ENCODE measurements around the gene TBC1D22A. TPM values are rescaled to one million over a fixed set of nuclear protein-coding genes. Genes with fewer than 3 reads are reported as not detected.

Gene TBC1D22A
- polyA plus RNA-seq, 1 donor (not counting 4 experiments of a cell fraction or from before 2014, with no cell fraction given): 20.9 TPM

DNA sequence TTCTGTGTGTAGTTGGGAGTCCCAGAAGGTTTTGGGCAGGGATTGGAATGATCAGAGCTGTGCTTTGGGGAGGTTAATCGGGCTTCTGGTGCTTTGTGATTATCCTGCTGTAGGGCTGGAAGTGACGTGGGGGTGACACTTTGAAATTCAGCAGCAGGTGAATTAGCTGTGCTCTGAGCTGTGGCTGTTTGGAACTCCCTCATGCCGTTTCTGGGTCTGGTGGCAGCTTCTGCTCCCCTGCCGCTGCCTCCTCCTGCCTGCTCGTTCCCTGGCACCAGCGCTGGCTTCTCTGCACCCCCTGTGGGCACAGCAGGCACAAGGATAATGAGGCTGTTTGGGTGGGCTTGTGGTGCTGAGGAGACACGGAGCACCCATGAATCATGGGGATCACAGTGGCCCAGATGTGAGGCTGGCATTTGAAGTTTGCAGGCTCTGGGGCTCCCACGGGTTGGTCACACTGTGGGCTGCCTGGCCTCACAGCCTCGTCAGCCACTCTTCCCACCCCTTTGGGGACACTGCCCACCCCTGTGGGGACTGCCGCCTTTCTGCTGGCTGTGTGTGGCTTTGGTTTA, 49.7 kb downstream of the TBC1D22A start:
- Histone ChIP-seq H3K4me1 (ENCODE audit: control insufficient read depth, extremely low read depth, insufficient read depth, low read length) (peaks cover 13% of the 10 kb centered on the region), H3K27ac (ENCODE audit: control insufficient read depth, insufficient read depth, low read length) (no peak overlapping the region), H4K20me1 (ENCODE audit: control insufficient read depth, extremely low read depth, insufficient read depth, low read length) (no peaks in the 10 kb centered on the region), H3K27me3 (ENCODE audit: control insufficient read depth, extremely low read depth, insufficient read depth, low read length) (no peaks in the 10 kb centered on the region), H3K9ac (ENCODE audit: control insufficient read depth, extremely low read depth, insufficient read depth, low read length) (no peak overlapping the region), H3K9me1 (ENCODE audit: control insufficient read depth, extremely low read depth, insufficient read depth, low read length) (no peaks in the 10 kb centered on the region), H3K9me3 (ENCODE audit: control insufficient read depth, low read depth, low read length) (no peaks in the 10 kb centered on the region), H3K4me3 (ENCODE audit: control insufficient read depth in 2 of 3, extremely low read depth in 1 of 3, insufficient read depth in 2 of 3, low read depth in 1 of 3, low read length in 3 of 3) (no peak overlapping the region), H3K36me3 (ENCODE audit: control insufficient read depth in 2 of 2, extremely low read depth in 1 of 2, insufficient read depth in 2 of 2, low read length in 2 of 2) (peaks cover 0 to 5% of the 10 kb centered on the region in 2 experiments), H2AFZ (ENCODE audit: control insufficient read depth, low read length) (no peak overlapping the region), H3K79me2 (ENCODE audit: control insufficient read depth, insufficient read depth, low read length) (peaks cover 28% of the 10 kb centered on the region), H3K4me2 (ENCODE audit: control insufficient read depth, extremely low read depth, insufficient read depth, low read depth, low read length) (no peak overlapping the region)
- no peak for DNase-seq (ENCODE audit: low read depth, low spot score)
- TF ChIP-seq, protein P1, sequence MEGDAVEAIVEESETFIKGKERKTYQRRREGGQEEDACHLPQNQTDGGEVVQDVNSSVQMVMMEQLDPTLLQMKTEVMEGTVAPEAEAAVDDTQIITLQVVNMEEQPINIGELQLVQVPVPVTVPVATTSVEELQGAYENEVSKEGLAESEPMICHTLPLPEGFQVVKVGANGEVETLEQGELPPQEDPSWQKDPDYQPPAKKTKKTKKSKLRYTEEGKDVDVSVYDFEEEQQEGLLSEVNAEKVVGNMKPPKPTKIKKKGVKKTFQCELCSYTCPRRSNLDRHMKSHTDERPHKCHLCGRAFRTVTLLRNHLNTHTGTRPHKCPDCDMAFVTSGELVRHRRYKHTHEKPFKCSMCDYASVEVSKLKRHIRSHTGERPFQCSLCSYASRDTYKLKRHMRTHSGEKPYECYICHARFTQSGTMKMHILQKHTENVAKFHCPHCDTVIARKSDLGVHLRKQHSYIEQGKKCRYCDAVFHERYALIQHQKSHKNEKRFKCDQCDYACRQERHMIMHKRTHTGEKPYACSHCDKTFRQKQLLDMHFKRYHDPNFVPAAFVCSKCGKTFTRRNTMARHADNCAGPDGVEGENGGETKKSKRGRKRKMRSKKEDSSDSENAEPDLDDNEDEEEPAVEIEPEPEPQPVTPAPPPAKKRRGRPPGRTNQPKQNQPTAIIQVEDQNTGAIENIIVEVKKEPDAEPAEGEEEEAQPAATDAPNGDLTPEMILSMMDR (optimal IDR thresholded peaks at IDR 0.05 in 1 of 3, IDR thresholded peaks at IDR 0.05 in 1 of 3, conservative IDR thresholded peaks at IDR 0.05 in 1 of 3; ENCODE audit: extremely low read depth in 1 of 3, insufficient read depth in 2 of 3, low read length in 3 of 3): no peak
- TF ChIP-seq EZH2 (IDR thresholded peaks at IDR 0.05; ENCODE audit: low read length): no peak
- dilution Hi-C loops (cut with MboI; ENCODE audit: extremely low pct_ligation_motif_present, low sequenced_read_pairs): no loop called here
- no peak for FAIRE-seq

DNA sequence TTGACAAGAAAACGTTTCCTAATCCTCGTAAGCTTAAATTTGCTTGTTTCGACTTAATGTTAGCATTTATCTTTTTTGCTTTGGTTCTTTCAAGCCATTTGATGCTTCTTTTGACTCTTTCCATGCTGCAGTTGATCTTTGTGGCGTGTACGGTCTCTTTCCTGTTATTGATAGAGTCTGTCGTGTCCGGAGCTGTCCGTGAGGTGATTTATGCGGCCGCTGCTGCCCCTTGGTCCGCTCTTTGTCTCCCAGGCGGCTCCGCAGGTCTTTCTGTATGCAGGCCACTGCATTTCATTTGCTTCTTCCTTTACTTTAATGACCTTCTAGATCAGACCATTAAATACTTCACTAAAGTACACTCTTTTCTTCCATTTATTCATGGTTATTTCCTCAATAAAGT, 50.3 kb downstream of the TBC1D22A start:
- Histone ChIP-seq H4K20me1 (ENCODE audit: control insufficient read depth, extremely low read depth, insufficient read depth, low read length) (no peaks in the 10 kb centered on the region), H3K4me1 (ENCODE audit: control insufficient read depth, extremely low read depth, insufficient read depth, low read length) (peaks cover 13% of the 10 kb centered on the region), H3K9ac (ENCODE audit: control insufficient read depth, extremely low read depth, insufficient read depth, low read length) (no peak overlapping the region), H3K9me3 (ENCODE audit: control insufficient read depth, low read depth, low read length) (no peaks in the 10 kb centered on the region), H3K27me3 (ENCODE audit: control insufficient read depth, extremely low read depth, insufficient read depth, low read length) (no peaks in the 10 kb centered on the region), H3K79me2 (ENCODE audit: control insufficient read depth, insufficient read depth, low read length) (peaks cover 31% of the 10 kb centered on the region), H3K27ac (ENCODE audit: control insufficient read depth, insufficient read depth, low read length) (no peak overlapping the region), H3K9me1 (ENCODE audit: control insufficient read depth, extremely low read depth, insufficient read depth, low read length) (no peaks in the 10 kb centered on the region), H3K36me3 (ENCODE audit: control insufficient read depth in 2 of 2, extremely low read depth in 1 of 2, insufficient read depth in 2 of 2, low read length in 2 of 2) (peaks cover 0 to 2% of the 10 kb centered on the region in 2 experiments), H2AFZ (ENCODE audit: control insufficient read depth, low read length) (no peak overlapping the region), H3K4me2 (ENCODE audit: control insufficient read depth, extremely low read depth, insufficient read depth, low read depth, low read length) (no peak overlapping the region), H3K4me3 (ENCODE audit: control insufficient read depth in 2 of 3, extremely low read depth in 1 of 3, insufficient read depth in 2 of 3, low read depth in 1 of 3, low read length in 3 of 3) (no peak overlapping the region)
- FAIRE-seq (peak; percentile 43), DNase-seq (ENCODE audit: low read depth, low spot score) (no peak)
- TF ChIP-seq, protein P1 (optimal IDR thresholded peaks at IDR 0.05 in 1 of 3, IDR thresholded peaks at IDR 0.05 in 1 of 3, conservative IDR thresholded peaks at IDR 0.05 in 1 of 3; ENCODE audit: extremely low read depth in 1 of 3, insufficient read depth in 2 of 3, low read length in 3 of 3): no peak
- no peak for TF ChIP-seq EZH2 (IDR thresholded peaks at IDR 0.05; ENCODE audit: low read length)
- dilution Hi-C loops (cut with MboI; ENCODE audit: extremely low pct_ligation_motif_present, low sequenced_read_pairs): no loop called here

Measured in keratinocyte (primary cell).